Activated CD4-positive, alpha-beta T cell treated with anti-CD3 and anti-CD28 coated beads for 36 hours (primary cell): ENCODE data around the gene L3MBTL4. TPM values are rescaled to one million over a fixed set of nuclear protein-coding genes. Genes with fewer than 3 reads are reported as not detected.

Experiments
- ATAC-seq: fragments of 200-7000 bp; cut with Tn5 transposase; one replicate; pipeline ENCODE4 v1.10.0; 2021; ENCODE audit warnings: mild to moderate bottlenecking, moderate library complexity
- CTCF ChIA-PET: fragments of 350-600 bp; sonication (Branson Sonifier 250); formaldehyde crosslinking; loops from one replicate; lab custom pipeline; 2021; ENCODE audit warnings: antibody characterized with exemption; lab: Charles Lee
- POLR2A ChIA-PET: fragments of 350-600 bp; sonication (Branson Sonifier 250); formaldehyde crosslinking; loops from one replicate; lab custom pipeline; 2021; ENCODE audit warnings: antibody characterized with exemption, inconsistent platforms; lab: Charles Lee
- DNase-seq: peaks from one replicate; pipeline ENCODE4 v3.0.0-alpha.2; 2020
- H3K27ac Mint-ChIP-seq: one replicate; pipeline ENCODE4 v1.8.0; 2021; ENCODE audit warnings: mixed read lengths
- H3K27me3 Mint-ChIP-seq: one replicate; pipeline ENCODE4 v1.8.0; 2021; ENCODE audit warnings: mixed read lengths
- H3K36me3 Mint-ChIP-seq: one replicate; pipeline ENCODE4 v1.8.0; 2021; ENCODE audit warnings: low read depth, mixed read lengths
- H3K4me1 Mint-ChIP-seq: one replicate; pipeline ENCODE4 v1.8.0; 2021; ENCODE audit warnings: mixed read lengths
- H3K4me3 Mint-ChIP-seq: one replicate; pipeline ENCODE4 v1.8.0; 2021; ENCODE audit warnings: mild to moderate bottlenecking, moderate library complexity, mixed read lengths
- H3K9me3 Mint-ChIP-seq: one replicate; pipeline ENCODE4 v1.8.0; 2021; ENCODE audit warnings: low read depth, mixed read lengths
- intact Hi-C, 2 experiments: fragments of 100-400 bp; cut with DNase I in 1 of 2; cut with micrococcal nuclease in 1 of 2; formaldehyde crosslinking; loops; one replicate each; pipeline versions ENCODE4 v1.14.2 to v1.15.1; 2022 to 2024; cut with DNase I, micrococcal nuclease
- total RNA-seq, 2 experiments: library from RNA; stranded (reverse); gene quantifications; one replicate each; pipeline ENCODE4 v1.2.3, GENCODE V29; 2021

L3MBTL4 gene
- total RNA-seq, 2 experiments from 2014 or later = 0.11 to 0.21 TPM

DNA sequence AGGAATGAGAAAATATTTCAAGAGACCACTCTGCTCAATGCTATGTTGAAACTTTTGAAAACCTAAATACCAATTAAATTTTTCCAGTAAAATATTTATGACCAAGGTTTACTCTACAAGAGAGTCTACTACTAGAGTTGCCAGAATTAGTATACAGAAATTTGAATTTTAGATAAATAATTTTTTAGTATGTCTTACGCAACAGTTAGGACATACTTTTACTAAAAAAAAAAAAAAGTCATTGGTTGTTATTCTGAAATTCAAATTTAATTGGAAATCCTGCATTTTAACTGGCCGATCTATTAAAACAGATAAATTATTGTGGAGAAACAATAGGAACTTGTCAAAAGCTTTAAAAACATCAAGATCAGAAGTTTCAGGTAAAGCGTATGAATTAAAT lies 470.3 kb downstream of the L3MBTL4 start:
- CTCF ChIA-PET = interaction anchor here (0.7 to 1.0 kb wide), 2 partner anchors 53 to 1835 kb away, joined by 3 read pairs; no protein-coding TSS in a partner anchor
- Mint-ChIP-seq H3K4me1 (no peaks in the 10 kb centered on the region), H3K9me3 (no peaks in the 10 kb centered on the region), H3K36me3 (no peaks in the 10 kb centered on the region), H3K4me3 (no peak overlapping the region), H3K27ac (no peak overlapping the region), H3K27me3 (peaks cover 2% of the 10 kb centered on the region)
- intact Hi-C loops = no loop called here
- no peak for ATAC-seq
- DNase-seq = no peak
- POLR2A ChIA-PET = no interaction called here

GRCh38 chr18:5943514-5943913 lies 471.2 kb downstream of the L3MBTL4 start:
- DNase-seq (peak; percentile 12), ATAC-seq (no peak)
- Mint-ChIP-seq H3K27ac (no peak overlapping the region), H3K9me3 (no peaks in the 10 kb centered on the region), H3K27me3 (peaks cover 2% of the 10 kb centered on the region), H3K36me3 (no peaks in the 10 kb centered on the region), H3K4me1 (no peaks in the 10 kb centered on the region), H3K4me3 (no peak overlapping the region)
- CTCF ChIA-PET = no interaction called here
- POLR2A ChIA-PET = no interaction called here
- intact Hi-C loops = no loop called here

DNA sequence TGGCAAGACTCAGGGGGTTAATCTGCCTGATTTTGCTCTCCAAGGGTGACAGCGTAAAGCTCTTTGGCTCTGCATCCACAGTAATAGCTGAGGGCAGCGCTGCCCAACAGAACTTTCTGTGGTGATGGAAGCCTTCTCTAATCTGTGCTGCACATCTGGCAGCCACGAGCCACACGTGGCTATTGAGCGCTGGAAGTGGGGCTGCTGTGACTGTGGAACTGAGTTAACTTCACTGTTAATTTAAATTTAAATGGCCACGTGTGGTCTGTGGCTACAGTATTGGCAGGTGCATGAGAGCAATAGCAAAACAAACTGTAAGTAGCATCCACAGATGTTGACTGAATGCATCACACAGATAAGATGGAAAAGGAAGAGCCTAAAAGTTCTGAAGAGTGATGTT lies 472.1 kb downstream of the L3MBTL4 start:
- Mint-ChIP-seq H3K27ac (no peak overlapping the region), H3K27me3 (peaks cover 2% of the 10 kb centered on the region), H3K4me1 (no peaks in the 10 kb centered on the region), H3K36me3 (no peaks in the 10 kb centered on the region), H3K4me3 (no peak overlapping the region), H3K9me3 (no peaks in the 10 kb centered on the region)
- ChIA-PET POLR2A (no interaction called here), CTCF (no interaction called here)
- no peak for ATAC-seq
- intact Hi-C loops = no loop called here
- DNase-seq = no peak

GRCh38 chr18:5941890-5942289 lies 472.8 kb downstream of the L3MBTL4 start:
- CTCF ChIA-PET = no interaction called here
- Mint-ChIP-seq H3K4me3 (no peak overlapping the region), H3K36me3 (no peaks in the 10 kb centered on the region), H3K27me3 (peaks cover 2% of the 10 kb centered on the region), H3K4me1 (no peaks in the 10 kb centered on the region), H3K9me3 (no peaks in the 10 kb centered on the region), H3K27ac (no peak overlapping the region)
- intact Hi-C loops = no loop called here
- no peak for ATAC-seq
- POLR2A ChIA-PET = no interaction called here
- DNase-seq = no peak

DNA sequence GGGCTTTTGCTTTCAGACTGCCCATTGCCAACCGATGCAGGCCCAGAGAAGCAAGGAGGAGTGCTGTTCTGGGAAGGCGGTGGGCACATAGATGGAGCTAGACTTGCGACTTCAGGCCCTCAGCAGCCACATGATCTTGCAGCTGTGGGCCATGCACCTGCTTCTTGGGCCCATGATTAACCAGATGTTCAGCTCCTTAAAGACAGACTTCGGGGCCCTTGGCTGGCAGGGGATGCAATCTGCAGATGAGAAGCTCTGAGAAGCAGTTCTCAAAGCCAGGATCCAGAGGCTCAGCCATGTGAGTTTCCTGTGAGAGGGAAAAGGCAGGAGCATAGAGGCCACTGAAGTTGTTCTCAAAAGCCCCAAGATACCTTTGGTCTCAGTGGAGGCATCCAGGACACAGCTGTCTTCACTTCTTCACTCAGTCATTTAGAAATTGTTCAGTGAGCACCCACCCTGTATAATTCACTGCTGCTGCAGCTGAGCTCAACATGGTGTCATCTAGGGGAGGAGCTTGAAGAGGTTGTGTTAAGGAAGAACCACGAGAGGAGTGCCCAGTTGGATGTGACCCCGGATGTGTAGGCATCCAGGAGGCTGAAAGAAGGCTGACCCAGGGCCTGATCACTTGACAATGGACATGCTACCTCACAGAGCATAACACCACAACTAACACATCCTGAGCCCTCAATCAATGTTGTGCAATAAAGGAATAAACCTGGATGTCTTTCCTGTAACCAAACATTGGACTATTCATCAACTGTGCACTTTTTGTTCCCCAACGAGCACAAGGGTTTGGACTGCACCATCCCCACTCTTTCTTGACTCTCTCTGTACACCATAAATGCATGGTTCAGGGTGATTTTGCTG lies 474.7 kb downstream of the L3MBTL4 start:
- H3K4me1 Mint-ChIP-seq = no peaks in the 10 kb centered on the region
- ChIA-PET POLR2A (no interaction called here), CTCF (no interaction called here)
- no peak overlapping the region for H3K4me3 Mint-ChIP-seq
- ATAC-seq (no peak), DNase-seq (no peak)
- no peak overlapping the region for H3K27ac Mint-ChIP-seq
- peaks cover 2% of the 10 kb centered on the region for H3K27me3 Mint-ChIP-seq
- H3K36me3 Mint-ChIP-seq = no peaks in the 10 kb centered on the region
- no peaks in the 10 kb centered on the region for H3K9me3 Mint-ChIP-seq
- intact Hi-C loops = no loop called here

GRCh38 chr18:5937795-5938194 lies 476.9 kb downstream of the L3MBTL4 start:
- intact Hi-C loops = no loop called here
- H3K36me3 Mint-ChIP-seq = no peaks in the 10 kb centered on the region
- ATAC-seq (no peak), DNase-seq (no peak)
- ChIA-PET POLR2A (no interaction called here), CTCF (no interaction called here)
- H3K4me3 Mint-ChIP-seq = no peak overlapping the region
- no peaks in the 10 kb centered on the region for H3K9me3 Mint-ChIP-seq
- H3K27ac Mint-ChIP-seq = no peak overlapping the region
- H3K4me1 Mint-ChIP-seq = no peaks in the 10 kb centered on the region
- H3K27me3 Mint-ChIP-seq = peaks cover 8% of the 10 kb centered on the region

- ATAC-seq (no peak), DNase-seq (no peak)
- no peak overlapping the region for H3K27ac Mint-ChIP-seq
- no peaks in the 10 kb centered on the region for H3K9me3 Mint-ChIP-seq
- no peaks in the 10 kb centered on the region for H3K36me3 Mint-ChIP-seq
- intact Hi-C loops = no loop called here
- POLR2A ChIA-PET = no interaction called here
- CTCF ChIA-PET = no interaction called here
- peaks cover 8% of the 10 kb centered on the region for H3K27me3 Mint-ChIP-seq
- H3K4me1 Mint-ChIP-seq = no peaks in the 10 kb centered on the region
- H3K4me3 Mint-ChIP-seq = no peak overlapping the region
These were observed 477.6 kb downstream of the L3MBTL4 start for GRCh38 chr18:5937121-5937520.

- Mint-ChIP-seq H3K27me3 (peaks cover 17% of the 10 kb centered on the region), H3K4me3 (no peak overlapping the region), H3K27ac (no peak overlapping the region), H3K36me3 (no peaks in the 10 kb centered on the region), H3K4me1 (no peaks in the 10 kb centered on the region), H3K9me3 (peaks cover 7% of the 10 kb centered on the region)
- intact Hi-C loops = no loop called here
- DNase-seq (no peak), ATAC-seq (no peak)
- POLR2A ChIA-PET = no interaction called here
- CTCF ChIA-PET = no interaction called here
These were observed 483.9 kb downstream of the L3MBTL4 start for GRCh38 chr18:5930789-5931188.

GRCh38 chr18:5918205-5918858 lies 496.4 kb downstream of the L3MBTL4 start:
- no peak overlapping the region for H3K27ac Mint-ChIP-seq
- no peaks in the 10 kb centered on the region for H3K36me3 Mint-ChIP-seq
- no peak for ATAC-seq
- peaks cover 9% of the 10 kb centered on the region for H3K27me3 Mint-ChIP-seq
- no peaks in the 10 kb centered on the region for H3K9me3 Mint-ChIP-seq
- ChIA-PET POLR2A (no interaction called here), CTCF (no interaction called here)
- no peak for DNase-seq
- peaks cover 4% of the 10 kb centered on the region for H3K4me1 Mint-ChIP-seq
- intact Hi-C loops = no loop called here
- H3K4me3 Mint-ChIP-seq = no peak overlapping the region

DNA sequence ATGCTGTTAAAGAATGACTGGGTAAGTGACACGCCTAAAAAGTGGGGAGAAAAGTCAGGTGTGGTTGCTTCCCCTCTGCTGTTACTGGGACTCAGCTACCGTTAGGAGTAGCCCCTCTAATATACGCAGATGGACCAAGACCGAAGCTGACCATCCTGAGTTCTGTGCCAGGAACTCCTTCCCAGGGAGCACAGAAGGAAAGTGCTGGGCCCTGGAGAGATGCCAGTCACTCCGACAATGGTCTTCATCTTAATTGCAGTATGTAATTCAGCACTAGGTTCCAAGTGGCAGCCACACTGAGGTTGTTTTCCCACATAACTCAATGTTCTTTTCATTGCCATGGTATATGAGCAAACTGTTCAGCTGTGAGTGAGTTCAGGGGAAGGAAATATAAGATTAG lies 499.8 kb downstream of the L3MBTL4 start:
- no peak overlapping the region for H3K27ac Mint-ChIP-seq
- ChIA-PET CTCF (no interaction called here), POLR2A (interaction anchor here (0.7 kb wide), 1 partner anchor 867 kb away, joined by 3 read pairs; no protein-coding TSS in a partner anchor)
- intact Hi-C loops = no loop called here
- H3K9me3 Mint-ChIP-seq = no peaks in the 10 kb centered on the region
- H3K4me3 Mint-ChIP-seq = no peak overlapping the region
- DNase-seq (no peak), ATAC-seq (no peak)
- no peaks in the 10 kb centered on the region for H3K36me3 Mint-ChIP-seq
- no peaks in the 10 kb centered on the region for H3K4me1 Mint-ChIP-seq
- H3K27me3 Mint-ChIP-seq = peaks cover 7% of the 10 kb centered on the region

DNA sequence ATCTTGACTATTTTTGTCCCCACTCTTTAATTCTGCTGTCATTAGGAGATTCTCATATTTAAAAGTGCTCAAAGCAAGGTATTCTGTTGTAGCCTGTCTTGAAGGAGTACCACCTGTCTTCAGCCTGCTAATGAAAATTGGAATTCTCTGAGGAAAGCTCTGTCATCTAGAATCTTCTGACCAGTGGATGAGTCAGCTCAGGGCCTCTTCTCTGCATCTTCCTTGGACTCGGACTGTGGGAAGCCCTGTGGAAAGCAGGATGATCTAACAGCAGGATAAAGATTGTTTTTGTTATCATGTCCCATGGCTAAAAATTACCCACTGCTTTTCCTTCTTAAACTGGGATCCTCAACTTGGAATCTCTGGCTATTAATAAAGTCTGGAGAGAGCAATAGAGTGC lies 500.7 kb downstream of the L3MBTL4 start:
- CTCF ChIA-PET = interaction anchor here (0.8 kb wide), 1 partner anchor 25 kb away, joined by 5 read pairs; no protein-coding TSS in a partner anchor
- Mint-ChIP-seq H3K9me3 (no peaks in the 10 kb centered on the region), H3K36me3 (no peaks in the 10 kb centered on the region), H3K4me1 (no peaks in the 10 kb centered on the region), H3K27ac (no peak overlapping the region), H3K27me3 (peaks cover 7% of the 10 kb centered on the region), H3K4me3 (no peak overlapping the region)
- POLR2A ChIA-PET = no interaction called here
- intact Hi-C loops = no loop called here
- DNase-seq (no peak), ATAC-seq (no peak)

DNA sequence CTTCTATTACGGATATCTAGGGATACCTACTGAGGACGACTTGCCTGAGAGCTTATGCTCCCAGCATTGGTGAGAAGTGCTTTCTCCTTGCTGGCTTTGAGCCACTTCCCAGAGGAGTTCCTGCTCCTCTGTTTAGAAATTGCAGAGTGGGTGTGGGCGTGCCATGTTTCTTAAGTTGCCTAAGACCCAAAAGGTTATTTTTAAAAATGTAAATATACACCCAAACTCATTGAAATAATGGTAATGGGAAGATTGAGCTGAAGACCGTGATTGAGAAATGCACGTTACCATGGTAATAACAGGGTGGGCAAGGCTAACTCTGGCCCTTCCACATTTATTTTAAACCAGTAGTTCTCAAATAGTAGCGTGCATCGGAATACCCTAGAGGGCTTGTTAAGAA lies 502.1 kb downstream of the L3MBTL4 start:
- Mint-ChIP-seq H3K4me3 (no peak overlapping the region), H3K27ac (no peak overlapping the region), H3K27me3 (peaks cover 3% of the 10 kb centered on the region), H3K36me3 (no peaks in the 10 kb centered on the region), H3K4me1 (no peaks in the 10 kb centered on the region), H3K9me3 (no peaks in the 10 kb centered on the region)
- intact Hi-C loops = no loop called here
- POLR2A ChIA-PET = no interaction called here
- ATAC-seq (no peak), DNase-seq (no peak)
- CTCF ChIA-PET = interaction anchor here (0.7 kb wide), 1 partner anchor 25 kb away, joined by 3 read pairs; no protein-coding TSS in a partner anchor
